Kidney (tissue), 14 donors: ENCODE data around the gene TAMM41. TPM values are rescaled to one million over a fixed set of nuclear protein-coding genes. Genes with fewer than 3 reads are reported as not detected.
A peak's percentile ranks its signal among the peaks of the same experiment; 100 is the strongest.

Source experiments
- DNase-seq, 5 donors: peaks; one replicate each; pipeline ENCODE4 v3.0.0-alpha.2; 2013 to 2020
- FAIRE-seq: peaks from 2 replicates; lab custom pipeline; 2012; peaks lifted over from hg19 to GRCh38; lab: Jason Lieb, UNC
- H3K27ac ChIP-seq, 2 donors: one replicate each; pipeline ENCODE4 v1.7.0; 2013; ENCODE audit warnings: low read depth in 2 of 2, low read length in 2 of 2, inconsistent platforms in 1 of 2
- H3K27me3 ChIP-seq: one replicate; pipeline ENCODE4 v1.7.1; 2013; ENCODE audit warnings: low read length, inconsistent platforms; ENCODE audit not compliant: control insufficient read depth, insufficient read depth
- H3K36me3 ChIP-seq, 3 donors: one replicate each; pipeline versions ENCODE4 v1.7.0 to v1.7.1; 2013; ENCODE audit warnings: low read length in 3 of 3, control low read depth in 1 of 3, inconsistent platforms in 1 of 3; ENCODE audit not compliant: insufficient read depth in 3 of 3, control insufficient read depth in 2 of 3
- H3K4me1 ChIP-seq, 3 donors: one replicate each; pipeline versions ENCODE4 v1.7.0 to v1.7.1; 2013; ENCODE audit warnings: low read length in 3 of 3, inconsistent platforms in 1 of 3, low read depth in 1 of 3; ENCODE audit not compliant: control insufficient read depth in 2 of 3, insufficient read depth in 2 of 3
- H3K4me3 ChIP-seq, 3 donors: one replicate each; pipeline versions ENCODE4 v1.7.0 to v1.8.1; 2013; ENCODE audit warnings: low read length in 3 of 3, control low read depth in 1 of 3, inconsistent platforms in 1 of 3
- H3K9ac ChIP-seq, 3 donors: one replicate each; pipeline versions ENCODE4 v1.7.0 to v1.7.1; 2013; ENCODE audit warnings: low read length in 3 of 3, control low read depth in 1 of 3, inconsistent platforms in 1 of 3
- H3K9me3 ChIP-seq, 3 donors: one replicate each; pipeline versions ENCODE4 v1.7.0 to v1.7.1; 2013; ENCODE audit warnings: low read length in 3 of 3, control low read depth in 1 of 3, inconsistent platforms in 1 of 3; ENCODE audit not compliant: control insufficient read depth in 2 of 3, insufficient read depth in 1 of 3
- CTCF ChIP-seq: IDR thresholded peaks from 3 replicates; pipeline ENCODE4 v1.5.1; 2012; ENCODE audit warnings: mild to moderate bottlenecking, moderate library complexity, borderline replicate concordance; ENCODE audit not compliant: insufficient read depth; ENCODE audit errors: extremely low read depth
- intact Hi-C: fragments of 100-400 bp; cut with DNase I; formaldehyde crosslinking; loops from one replicate; pipeline ENCODE4 v1.11.1; 2022
- polyA plus RNA-seq: library from polyadenylated mRNA; stranded (reverse); fragments of 350-450 nt; fragmentation: Illumina TruSeq; extraction: RNeasy Lipid Tissue Mini Kit (QIAGEN cat#74804); gene quantifications from one replicate; pipeline ENCODE4 v1.2.3, GENCODE V29; 2014; ENCODE audit warnings: low read depth, low replicate concordance; ENCODE audit not compliant: insufficient read depth
- total RNA-seq: library from RNA; stranded (reverse); fragmentation: NEBNext Ultra II Directional; extraction: Animal tissue kit (Norgen Biotek cat#: 25700); gene quantifications from one replicate; pipeline ENCODE4 v1.2.1, GENCODE V29; 2021
- donor health status: control.
- donor health status: control.
- donor health status: control.
- donor health status: control.
- donor health status: control.
- donor health status: DM: yes; HTN: yes; CAD: no.
- donor health status: Normal renal cell carcinoma (clear cell type).

TAMM41 gene
- total and polyA plus RNA-seq, 2 donors from 2014 or later, result 10.3 to 19.4 TPM

- H3K4me3 ChIP-seq, result no peak overlapping the region
- FAIRE-seq (no peak), DNase-seq (no peak)
- peaks cover 6 to 24% (median 10%) of the 10 kb centered on the region in 3 donors for H3K36me3 ChIP-seq
- peaks cover 0 to 7% (median 4%) of the 10 kb centered on the region in 3 donors for H3K4me1 ChIP-seq
- no peaks in the 10 kb centered on the region for H3K27me3 ChIP-seq
- no peak overlapping the region for H3K27ac ChIP-seq
- no peak for TF ChIP-seq CTCF
- no peaks in the 10 kb centered on the region for H3K9me3 ChIP-seq
- H3K9ac ChIP-seq, result no peak overlapping the region
- intact Hi-C loops, result loop anchor here (10.0 kb wide), 1 partner anchor 450 kb away; no protein-coding TSS in a partner anchor
Observed at GRCh38 chr3:11825301-11825700, 21.4 kb downstream of the TAMM41 start.

DNA sequence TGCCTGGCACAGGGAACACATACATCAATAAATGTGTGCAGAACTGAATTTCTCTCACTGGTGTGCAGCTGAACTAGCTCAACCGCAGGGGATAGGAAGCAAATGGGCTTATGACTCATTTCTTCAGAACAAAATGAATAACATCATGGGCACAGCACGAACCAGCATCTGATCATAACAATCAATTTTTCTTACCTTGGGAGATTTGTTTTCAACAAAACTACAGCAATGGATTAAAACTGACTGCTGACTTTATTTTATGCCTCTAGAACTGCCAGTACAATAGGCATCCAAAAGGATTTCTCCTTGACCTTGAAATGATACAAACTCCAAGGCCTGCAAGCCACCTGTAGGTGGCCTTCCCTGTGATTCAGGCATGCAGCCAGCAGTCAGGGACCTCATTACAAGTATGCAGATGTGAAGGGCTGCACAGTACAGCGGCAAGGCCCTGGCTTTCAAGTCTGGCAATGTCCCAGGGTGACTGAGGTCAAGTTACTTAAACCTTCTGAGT, 26.1 kb downstream of the TAMM41 start:
- intact Hi-C loops, result loop anchor here (10.0 kb wide), 1 partner anchor 446 kb away; no protein-coding TSS in a partner anchor
- Histone ChIP-seq H3K27ac (no peak overlapping the region), H3K36me3 (peaks cover 4 to 6% (median 5%) of the 10 kb centered on the region in 3 donors), H3K4me3 (no peak overlapping the region), H3K9me3 (no peaks in the 10 kb centered on the region), H3K9ac (no peak overlapping the region), H3K4me1 (peaks cover 0 to 4% (median 0%) of the 10 kb centered on the region in 3 donors), H3K27me3 (no peaks in the 10 kb centered on the region)
- DNase-seq (peak in 1 of 5 donors; percentile 26), FAIRE-seq (no peak)
- no peak for TF ChIP-seq CTCF

DNA sequence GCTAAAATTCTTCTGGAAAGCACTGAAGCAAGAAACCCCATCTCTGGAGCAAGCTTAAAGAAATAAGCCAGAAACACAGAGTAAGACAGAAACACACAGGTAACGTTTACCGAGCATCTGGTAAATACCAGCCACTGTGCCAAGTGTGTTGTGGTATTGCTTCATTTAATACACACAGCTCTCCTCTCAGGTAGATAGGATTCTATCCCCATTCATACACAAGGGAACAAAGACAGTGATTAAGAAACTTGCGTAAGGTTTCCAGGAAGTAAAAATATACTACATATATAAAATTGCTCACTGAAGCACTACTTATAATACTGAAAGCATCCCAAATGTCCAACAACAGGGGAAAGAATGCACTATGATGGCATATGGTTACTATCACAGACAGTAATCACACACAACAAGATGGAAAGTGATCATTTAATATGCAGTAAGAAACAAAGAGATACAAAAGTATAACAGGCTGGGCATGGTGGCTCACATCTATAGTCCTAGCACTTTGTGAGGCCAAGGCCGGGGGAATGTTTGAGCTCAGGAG, 27.5 kb downstream of the TAMM41 start:
- intact Hi-C loops, result no loop called here
- Histone ChIP-seq H3K9me3 (no peaks in the 10 kb centered on the region), H3K27ac (no peak overlapping the region), H3K36me3 (peaks cover 0 to 4% (median 0%) of the 10 kb centered on the region in 3 donors), H3K4me1 (peaks cover 0 to 4% (median 0%) of the 10 kb centered on the region in 3 donors), H3K9ac (no peak overlapping the region), H3K4me3 (no peak overlapping the region), H3K27me3 (no peaks in the 10 kb centered on the region)
- peak in 1 of 5 donors; percentile 26 for DNase-seq
- no peak for TF ChIP-seq CTCF
- FAIRE-seq, result no peak
